ENCODE results near the gene POU2F1.
"Not testable (repeated sequence)": the region's sequence is repeated elsewhere in the genome, so short reads cannot be mapped to it uniquely, and the experiment has no call there.

Gene POU2F1

DNA sequence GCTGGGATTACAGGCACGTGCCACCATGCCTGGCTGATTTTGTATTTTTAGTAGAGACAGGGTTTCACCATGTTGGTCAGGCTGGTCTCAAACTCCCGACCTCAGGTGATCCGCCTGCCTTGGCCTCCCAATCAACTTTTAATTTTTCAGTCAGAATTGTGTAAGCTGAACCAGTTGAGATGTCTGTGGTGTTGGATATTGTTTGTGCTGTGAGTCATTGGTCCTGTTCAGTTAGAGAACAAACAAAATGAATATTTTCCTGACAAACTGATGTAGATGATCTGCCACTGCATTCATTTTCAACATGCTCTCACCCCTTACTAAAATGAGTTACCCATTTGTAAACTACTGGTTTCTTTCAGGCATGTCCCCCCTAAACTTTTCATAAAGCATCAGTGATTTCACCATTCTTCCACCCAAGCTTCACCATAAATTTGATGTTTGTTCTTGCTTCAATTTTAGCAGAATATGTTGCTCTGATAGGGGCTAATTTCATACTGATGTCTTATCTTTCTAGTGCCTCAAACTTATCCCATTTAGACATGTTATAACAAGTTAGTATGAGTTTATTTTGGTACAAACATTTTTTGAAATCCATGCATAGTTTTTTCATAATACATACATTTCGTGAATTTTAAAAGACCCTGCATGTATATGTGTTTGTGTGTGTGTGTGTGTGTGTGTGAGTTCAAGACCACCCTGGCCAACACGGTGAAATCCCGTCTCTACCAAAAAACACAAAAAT lies 15.2 kb upstream of the POU2F1 start:
- not testable (repeated sequence) for DNase-seq (ENCODE audit: low spot score)

DNA sequence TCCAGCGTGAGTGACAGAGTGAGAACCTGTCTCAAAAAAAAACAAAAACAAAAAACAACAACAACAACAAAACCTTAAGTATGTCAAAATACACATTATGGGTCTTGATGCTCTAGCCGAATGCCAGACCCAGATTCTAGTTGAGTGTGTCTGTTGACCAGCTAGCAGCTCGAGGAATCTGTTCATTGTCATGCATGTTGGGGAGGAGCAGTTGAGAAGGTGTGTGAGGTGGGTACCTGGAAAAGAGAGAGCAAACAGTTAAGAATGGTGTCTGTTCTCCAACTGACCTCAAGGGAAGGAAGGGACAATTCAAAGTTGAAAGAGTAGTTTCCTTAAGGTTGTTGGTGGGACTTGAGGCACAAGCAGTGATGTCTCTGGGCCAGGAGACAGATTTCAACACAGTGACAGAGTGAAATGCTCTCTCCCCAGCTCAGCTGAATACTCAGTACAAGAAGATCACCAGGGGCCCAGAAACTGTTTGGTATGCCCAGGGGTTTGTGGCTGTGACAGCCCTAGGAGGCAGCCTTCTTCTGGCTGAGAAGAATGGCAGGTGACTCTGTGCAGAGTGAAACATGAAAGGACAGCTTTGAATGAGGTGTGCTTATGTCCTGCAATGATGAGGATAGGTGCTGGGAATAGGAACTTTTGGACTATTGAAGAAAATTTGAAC lies 14.4 kb upstream of the POU2F1 start:
- no peak for DNase-seq (ENCODE audit: low spot score)

DNA sequence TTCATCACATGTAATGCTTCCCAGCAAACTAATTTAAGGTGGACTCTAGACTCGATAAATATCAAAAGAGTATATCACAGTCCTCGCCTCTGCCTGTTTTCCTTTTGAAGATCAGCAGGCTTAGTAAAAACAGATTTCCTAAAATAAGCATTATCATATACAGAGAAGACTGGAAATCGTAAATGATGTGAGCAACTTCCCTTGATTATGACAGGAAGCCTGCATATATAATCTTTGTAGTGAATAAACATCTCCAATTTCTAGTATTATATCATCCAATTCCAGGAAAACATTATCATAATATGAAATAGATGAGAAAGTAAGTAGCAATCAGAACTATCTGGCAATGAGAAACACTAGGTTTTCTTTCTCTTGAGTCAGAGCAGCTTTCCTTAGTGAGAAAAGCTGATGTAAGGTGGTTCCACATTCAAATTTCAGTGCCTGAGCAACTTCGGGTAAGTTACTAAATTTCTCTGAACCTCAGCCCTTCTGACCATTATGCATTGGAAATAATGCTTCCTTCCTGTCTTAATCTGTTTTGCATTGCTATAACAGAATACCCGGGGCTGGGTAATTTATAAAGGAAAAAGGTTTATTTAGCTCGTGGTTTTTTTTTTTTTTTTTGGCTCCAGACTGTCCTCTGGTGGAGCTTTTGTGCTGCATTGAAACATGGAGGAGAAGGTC lies 12.6 kb upstream of the POU2F1 start:
- peak; percentile 44 for DNase-seq (ENCODE audit: low spot score)

DNA sequence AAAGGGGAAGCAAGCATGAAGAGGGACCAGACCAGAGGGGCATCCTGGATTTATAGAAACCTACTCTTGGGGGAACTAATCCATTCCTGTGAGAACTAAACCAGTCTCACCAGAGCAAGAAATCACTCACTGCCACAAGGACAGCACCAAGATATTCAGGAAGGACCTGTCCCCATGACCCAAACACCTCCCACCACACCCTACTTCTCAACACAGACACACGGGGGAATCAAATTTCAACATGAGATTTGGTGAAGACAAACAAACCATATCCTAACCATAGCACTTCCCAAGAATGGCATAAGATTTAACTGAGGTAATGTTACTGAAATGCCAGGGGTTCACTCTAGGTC lies 12.1 kb upstream of the POU2F1 start:
- no peak for DNase-seq (ENCODE audit: low spot score)

DNA sequence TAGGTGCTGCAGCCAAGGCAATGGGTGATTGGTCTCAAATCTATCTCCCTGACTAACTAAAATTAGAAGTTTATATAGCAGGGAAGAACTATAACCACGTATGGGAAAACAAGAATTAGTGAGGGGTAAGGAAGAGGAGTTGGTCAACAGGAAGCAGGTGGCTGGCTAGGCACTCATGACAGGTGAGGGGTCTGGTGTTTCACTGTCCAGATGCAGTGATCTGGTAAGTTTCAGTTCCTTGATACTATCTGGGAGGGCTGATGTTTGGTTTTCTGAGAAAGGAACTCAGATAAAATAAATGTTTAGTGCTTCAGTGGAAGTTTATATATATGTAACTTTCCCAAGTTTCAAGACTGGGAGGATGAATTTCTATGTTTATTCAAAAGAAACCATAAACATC lies 11.6 kb upstream of the POU2F1 start:
- DNase-seq (ENCODE audit: low spot score) = no peak

DNA sequence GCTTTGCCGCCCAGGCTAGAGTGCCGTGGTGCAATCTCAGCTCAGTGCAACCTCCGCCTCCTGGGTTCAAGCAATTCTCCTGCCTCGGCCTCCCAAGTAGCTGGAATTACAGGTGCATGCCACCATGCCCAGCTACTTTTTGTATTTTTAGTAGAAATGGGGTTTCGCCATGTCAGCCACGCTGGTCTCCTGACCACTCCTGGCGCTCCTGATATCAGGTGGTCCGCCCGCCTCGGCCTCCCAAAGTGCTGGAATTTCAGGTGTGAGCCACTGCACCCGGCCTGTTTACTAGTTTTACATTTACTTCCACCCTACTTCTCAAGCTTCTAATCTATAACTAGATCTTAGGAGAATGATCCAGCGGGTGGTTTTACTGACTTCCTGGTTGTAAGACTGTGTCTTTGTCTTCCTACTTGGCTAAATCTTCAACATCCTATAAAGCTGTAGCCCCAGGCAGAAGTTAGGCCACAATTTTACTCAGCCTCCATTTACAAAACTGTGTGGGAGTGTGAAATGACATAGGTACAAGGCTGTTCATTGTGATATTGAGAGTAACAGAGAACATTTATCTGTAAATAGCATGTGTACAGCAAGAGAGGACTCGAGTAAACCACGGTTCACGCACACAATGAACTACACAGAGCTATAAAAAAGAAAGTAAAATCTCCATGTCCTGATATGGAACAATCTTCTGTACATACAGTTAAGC lies 9.6 kb upstream of the POU2F1 start:
- DNase-seq (ENCODE audit: low spot score) = no peak

DNA sequence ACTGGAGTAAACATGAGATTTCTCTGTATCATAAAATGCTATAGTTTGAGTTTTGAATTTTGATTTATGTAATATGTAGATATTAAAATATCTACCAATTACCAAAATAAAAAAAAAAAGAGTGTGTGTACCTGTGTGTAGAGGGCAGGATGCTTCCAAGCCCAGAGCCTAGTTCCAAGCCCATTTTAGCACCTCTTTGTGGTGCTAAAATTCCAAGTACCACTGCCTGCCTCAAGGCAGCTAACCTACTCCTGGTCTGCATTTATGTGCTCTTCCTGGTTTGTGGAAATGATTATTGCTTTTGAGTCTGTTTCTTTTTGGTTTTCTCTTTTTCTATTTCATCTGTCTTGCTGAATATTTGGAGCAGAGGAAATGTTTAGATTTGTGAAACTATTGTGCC lies 8.7 kb upstream of the POU2F1 start:
- no peak for DNase-seq (ENCODE audit: low spot score)

DNA sequence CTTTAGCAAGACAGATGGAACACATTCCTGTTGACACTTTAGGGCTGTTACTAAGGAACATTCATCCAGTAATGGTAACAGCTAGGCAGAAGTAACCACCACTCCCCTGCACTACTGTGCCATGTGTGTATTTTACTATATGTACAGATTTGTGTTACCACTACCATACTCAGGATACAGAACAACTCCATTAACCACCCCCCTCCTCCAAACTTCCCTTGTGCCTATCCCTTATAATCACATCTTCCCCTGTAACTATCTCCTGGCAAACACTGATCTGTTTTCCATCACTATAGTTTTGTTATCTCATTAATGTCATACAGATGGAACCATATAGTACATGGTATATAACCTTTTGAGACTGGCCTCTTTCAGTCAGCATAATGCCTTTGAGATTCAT lies 3.9 kb upstream of the POU2F1 start:
- no peak for DNase-seq (ENCODE audit: low spot score)

DNA sequence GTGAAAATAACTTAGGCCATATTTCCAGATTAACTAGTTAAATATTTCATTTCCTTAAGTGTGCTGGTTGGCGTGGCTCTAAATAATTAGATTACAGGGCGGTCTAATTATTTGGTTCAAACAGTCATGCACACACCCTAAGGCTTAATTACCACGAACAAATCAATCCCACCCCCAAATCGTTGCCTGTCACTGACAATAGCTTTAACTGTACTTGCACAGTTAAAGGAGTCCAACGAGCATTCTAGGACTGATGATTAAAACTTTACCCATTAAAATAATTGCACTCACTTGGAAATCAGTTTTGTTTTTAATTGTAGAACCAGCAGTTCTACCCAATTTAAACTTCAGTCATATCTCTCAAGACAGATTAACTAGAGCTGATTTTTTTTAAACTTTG lies 1.5 kb upstream of the POU2F1 start:
- peak; percentile 67 for DNase-seq (ENCODE audit: low spot score)

DNA sequence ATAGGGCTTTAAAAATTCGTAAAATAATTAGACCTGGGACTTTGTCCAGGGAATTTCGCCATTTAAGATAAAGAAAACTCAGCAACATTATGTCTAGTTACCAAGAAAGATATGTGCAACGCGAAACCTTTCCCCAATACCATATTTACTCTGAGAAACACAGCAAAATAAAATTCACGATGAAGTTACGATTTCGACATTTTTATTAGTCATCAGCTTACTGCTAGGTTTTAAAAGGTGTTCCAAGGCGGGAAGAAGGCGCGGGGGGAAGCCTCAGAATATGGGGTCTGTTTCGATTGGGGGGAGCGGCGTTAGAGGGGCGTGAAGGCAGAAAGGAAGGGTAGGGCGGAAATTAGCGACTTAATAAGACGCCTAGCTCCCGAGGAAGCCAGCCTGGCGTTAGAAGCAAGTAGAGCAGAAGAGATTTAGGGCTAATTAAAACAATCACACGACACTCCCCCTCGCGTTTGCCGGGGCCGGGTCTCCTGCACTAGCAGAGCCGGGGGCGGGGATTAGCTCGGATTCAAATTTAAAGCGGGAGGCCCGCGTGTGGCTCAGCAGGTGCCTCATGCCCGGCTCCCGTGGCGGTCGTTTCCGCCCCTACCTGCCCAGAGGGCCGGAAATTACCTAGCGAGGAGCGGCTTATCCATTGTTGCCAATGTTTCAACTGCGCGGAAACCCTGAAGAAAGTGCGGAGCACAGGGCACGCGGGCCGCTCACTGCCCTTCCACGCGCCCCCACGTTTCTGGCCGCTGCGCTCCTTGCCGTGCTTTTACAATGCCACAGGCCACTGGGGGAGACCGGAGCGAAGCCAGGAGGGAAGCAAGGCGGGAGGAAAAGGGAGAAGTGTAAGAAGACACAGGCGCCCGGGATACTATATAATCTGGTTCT lies 795 bp upstream of the POU2F1 start:
- peak; percentile 95 for DNase-seq (ENCODE audit: low spot score)

DNA sequence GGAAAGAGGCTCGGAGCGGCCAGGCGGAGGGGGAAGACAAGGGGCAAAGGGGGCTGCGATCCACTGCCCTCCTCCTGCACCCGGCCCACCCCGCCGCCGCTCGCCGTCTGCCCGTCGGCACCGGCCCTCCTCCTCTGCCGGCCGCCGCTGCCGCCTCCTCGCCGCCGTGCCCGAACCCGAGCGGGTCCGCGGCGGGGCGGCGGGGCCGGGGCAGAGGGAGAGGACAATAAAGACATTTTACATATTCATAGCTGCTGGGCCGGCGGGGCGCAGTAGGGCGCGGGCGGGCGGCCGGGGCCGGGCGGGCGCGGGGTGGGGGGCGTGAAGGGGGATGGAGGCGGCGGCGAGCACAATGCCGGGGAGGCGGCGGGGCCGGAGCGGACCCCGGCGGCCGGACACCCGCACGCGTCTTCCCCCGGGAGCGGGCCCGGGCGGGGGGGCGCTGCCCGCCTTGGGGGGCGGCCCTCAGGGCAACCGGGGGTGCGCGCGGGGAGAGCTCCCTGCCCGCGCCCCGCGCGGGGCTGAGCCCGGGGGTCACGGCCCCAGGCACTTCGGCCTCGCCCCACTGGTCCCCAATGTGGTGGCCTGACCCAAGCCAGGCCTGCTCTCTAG lies 546 bp downstream of the POU2F1 start:
- no peak for DNase-seq (ENCODE audit: low spot score)

DNA sequence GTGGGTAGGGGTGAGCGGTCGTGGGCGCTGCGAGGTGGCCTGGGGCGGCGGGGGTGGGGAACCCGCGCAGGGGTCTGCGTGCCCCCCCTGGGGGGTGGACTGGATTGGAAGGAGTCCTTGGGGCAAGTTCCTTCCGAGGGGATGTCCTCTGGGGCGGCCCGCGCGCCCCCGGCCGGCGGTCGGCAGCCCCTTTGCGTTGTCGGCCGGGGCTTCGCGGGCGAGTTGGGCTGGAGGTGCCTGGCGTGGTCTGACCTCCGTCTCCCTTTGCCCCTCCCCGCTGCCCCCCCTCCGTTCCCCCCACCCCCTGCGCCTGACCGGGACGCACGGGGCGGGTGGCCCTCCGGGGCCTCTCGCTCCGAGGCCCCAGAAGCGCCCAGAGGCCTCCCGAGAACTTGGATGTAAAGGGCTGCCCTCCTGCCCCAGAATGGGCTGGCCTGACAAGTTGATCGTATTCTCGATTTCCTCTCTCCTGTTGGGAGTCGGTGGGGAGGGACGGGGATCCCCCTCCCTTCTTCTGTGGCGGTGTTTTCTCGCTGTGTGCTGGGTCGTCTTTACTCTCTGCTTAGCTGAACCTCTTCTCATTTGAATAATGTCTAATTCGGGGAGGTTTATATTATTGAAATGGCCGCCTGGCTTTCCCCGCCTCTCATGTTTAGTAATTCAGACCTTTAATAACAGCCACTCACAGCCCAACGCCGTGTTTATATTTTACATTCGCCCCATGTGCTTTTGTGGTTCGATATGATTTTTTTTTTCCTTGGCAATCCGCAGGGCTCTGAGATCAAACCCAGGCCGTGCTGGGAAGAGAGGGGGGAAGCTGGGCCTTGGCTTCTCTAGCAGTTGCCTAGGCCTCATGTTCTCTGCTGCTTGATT lies 1.3 kb downstream of the POU2F1 start:
- peak; percentile 88 for DNase-seq (ENCODE audit: low spot score)

DNA sequence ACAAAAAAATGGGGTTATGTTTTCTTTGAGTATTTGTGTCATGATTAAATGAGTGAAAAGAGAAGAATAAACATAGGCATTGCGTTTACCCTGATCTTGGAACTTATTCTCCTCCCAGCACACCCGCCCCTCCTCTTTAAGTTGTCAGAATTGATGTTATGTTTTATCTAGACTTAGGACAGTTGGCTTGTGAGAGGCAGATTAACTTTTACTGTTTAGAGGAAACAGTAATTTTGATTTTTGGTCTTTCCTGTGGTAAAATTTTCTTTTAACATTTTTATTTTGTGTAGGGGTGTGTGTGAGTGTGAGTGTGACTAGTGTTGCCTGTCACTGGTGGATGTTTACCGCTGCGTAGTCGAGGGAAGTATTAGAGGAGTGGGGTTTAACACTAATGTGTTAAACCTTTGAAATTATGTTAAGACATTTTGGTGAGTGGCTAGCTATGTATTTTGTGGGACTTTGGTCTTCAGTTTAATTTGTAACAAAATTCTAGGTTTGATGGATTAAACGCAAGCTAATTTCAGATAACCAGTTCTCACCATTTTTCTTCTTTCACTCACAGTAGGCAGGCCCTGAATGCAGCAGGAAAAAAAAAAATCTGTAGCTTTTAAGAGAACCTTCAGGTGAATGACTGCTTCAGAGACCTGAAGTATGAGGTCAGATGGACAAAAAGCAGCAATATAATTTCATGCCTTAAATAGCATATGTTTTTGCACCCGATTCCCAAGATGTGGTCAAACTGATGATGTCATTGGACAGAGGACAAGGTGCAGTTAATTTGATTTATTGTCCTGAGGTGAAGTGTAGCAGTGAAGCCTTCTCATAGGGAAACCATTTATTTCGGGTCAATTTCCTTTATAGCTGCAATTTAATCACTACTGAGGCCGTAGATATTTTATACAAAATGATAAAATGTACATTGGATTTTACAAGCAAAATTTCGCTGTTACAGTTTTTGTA lies 2.7 kb downstream of the POU2F1 start:
- DNase-seq (ENCODE audit: low spot score) = peak; percentile 50

DNA sequence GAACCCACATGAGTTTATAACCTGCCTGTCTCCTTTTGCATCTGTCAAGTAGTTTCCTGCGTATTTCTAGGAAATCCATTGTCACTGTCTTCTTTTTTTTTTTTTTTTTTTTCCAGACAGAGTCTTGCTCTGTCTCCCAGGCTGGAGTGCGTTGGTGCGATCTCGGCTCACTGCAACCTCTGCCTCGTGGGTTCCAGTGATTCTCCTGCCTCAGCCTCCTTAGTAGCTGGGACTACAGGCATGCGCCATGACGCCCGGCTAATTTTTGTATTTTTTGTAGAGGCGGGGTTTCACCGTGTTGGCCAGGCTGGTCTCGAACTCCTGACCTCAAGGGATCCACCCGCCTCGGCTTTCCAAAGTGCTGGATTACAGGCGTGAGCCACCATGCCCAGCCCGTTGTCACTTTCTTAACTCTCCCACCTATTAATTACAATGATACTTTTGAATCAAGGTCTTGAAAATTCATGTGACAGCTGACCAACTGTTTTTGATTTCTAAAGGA lies 4.1 kb downstream of the POU2F1 start:
- DNase-seq (ENCODE audit: low spot score) = not testable (repeated sequence)

DNA sequence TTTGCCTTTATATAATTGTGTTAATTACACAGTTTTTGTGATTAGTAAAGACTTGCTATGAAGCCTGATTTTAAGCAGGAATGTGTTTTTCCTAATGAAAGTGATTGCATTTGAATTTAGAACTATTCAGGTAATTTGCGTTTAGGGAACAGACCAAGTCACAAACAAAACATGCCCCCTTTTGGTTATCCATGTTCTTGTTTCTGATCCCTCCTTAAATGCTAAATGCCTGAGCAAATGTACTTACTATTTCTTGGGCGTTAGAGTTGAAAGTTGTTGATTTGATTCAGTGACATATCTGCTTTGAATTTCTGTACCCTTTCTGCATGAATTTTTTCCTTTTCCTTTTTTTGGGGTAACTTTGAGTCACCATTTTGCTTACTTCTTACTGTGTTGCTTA lies 5.2 kb downstream of the POU2F1 start:
- DNase-seq (ENCODE audit: low spot score) = no peak

DNA sequence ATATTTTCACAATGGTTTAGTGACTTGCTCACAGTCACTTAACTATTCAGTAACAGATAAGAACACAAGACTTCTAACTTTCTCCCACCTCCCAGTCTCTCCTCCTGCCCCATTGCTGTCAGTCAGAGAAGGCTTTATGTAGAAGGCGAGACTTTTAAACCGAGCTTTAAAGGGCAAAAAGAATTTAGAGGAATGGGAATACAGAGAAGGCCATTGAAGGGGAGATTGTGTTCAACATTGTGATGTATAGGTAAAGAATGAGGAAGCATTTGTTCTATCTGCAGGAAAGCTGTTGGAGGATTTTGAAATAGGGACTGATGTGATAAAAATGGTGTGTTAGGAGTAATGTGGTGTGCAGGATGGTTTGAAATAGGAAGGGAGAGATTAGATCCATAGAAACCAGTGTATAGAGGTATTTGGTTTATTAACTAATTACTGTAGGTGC lies 7.3 kb downstream of the POU2F1 start:
- no peak for DNase-seq (ENCODE audit: low spot score)

DNA sequence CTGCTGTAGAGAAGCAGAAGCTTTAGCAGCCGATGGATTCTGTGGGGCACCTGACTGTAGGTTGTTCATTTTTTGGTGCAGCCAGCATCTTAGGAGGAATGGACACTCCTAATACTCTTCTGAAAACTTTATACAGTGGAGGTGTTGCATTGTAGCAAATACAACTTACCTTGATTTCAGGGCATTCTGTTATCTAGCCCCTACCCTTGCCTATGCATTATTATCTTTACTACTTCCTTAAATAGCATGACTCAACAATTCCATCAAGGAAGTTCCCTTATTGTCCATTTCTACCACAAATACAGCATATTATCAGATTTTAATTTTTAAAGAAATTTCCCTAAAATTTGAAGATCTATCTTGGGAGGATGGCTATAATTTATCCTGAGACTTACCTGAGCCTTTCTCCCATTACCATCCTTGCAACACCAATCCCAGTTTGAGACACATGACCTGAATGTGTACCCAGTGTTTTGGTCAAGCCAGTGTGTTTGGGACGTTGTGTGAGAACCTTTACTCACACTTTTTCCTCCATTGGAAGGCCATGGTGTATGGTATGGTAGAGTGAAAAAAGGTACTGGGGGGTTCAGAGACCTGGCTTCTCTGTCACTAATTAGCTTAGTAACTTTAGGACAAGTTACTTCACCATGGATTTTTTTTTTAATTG lies 9.2 kb downstream of the POU2F1 start:
- no peak for DNase-seq (ENCODE audit: low spot score)

DNA sequence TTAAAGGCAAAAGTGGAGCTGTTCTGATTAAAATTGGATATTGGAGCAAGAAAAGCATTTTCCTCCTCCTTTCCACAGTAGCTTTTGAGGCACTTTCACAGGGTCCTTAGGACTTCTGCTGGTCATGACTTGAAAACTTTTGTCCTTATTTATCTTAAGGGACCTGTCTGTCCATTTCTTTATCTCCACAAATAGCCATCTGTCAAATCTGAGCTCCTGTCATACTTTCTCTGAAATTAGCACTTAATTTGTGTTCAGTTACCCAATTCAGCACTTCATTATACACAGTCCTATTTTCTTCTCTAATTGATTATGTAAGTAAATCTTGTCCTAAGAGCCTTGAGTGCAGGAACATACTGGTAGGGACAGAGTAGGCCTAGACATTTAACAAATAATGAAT lies 9.8 kb downstream of the POU2F1 start:
- DNase-seq (ENCODE audit: low spot score) = no peak

Measured in cerebellar cortex (tissue), 1 donor.